Measurements from ENCODE around the gene CDHR5. TPM values are rescaled to one million over a fixed set of nuclear protein-coding genes. Genes with fewer than 3 reads are reported as not detected.

Gene CDHR5
- total RNA-seq, 3 donors from 2014 or later (not counting 1 experiment from before 2014, with no cell fraction given): not detected

- Mint-ChIP-seq H3K4me1 (peaks cover 3% of the 10 kb centered on the region in 2 donors), H3K36me3 (no peaks in the 10 kb centered on the region), H3K27ac (no peak overlapping the region), H3K27me3 (ENCODE audit: low read depth in 2 of 2) (no peaks in the 10 kb centered on the region), H3K4me3 (no peak overlapping the region), H3K9me3 (no peaks in the 10 kb centered on the region)
- Histone ChIP-seq H3K27me3 (ENCODE audit: control insufficient read depth, insufficient read depth, low read length) (no peaks in the 10 kb centered on the region), H3K4me3 (ENCODE audit: low read length) (no peak overlapping the region), H3K27ac (ENCODE audit: low read length) (no peak overlapping the region), H3K36me3 (ENCODE audit: control insufficient read depth, insufficient read depth, low read length) (peaks cover 86% of the 10 kb centered on the region), H3K4me1 (ENCODE audit: control insufficient read depth, insufficient read depth, low read length) (no peaks in the 10 kb centered on the region), H3K9me3 (ENCODE audit: control insufficient read depth, insufficient read depth, low read length) (no peaks in the 10 kb centered on the region)
- TF ChIP-seq CTCF (IDR thresholded peaks at IDR 0.05): no peak
- DNase-seq: no peak
- no peak for ATAC-seq
- intact Hi-C loops (cut with micrococcal nuclease): no loop called here
- WGBS (ENCODE audit: insufficient coverage): 94% methylated on average over 35 of the region's 35 CpGs
These were observed 17.6 kb downstream of the CDHR5 start for GRCh38 chr11:607020-607780.

GRCh38 chr11:606245-606644, 18.5 kb downstream of the CDHR5 start:
- 93% methylated on average over 19 of the region's 19 CpGs for WGBS (ENCODE audit: insufficient coverage)
- intact Hi-C loops (cut with micrococcal nuclease): no loop called here
- H3K4me1 Mint-ChIP-seq: no peaks in the 10 kb centered on the region
- no peaks in the 10 kb centered on the region for H3K36me3 Mint-ChIP-seq
- Histone ChIP-seq H3K27ac (ENCODE audit: low read length) (no peak overlapping the region), H3K36me3 (ENCODE audit: control insufficient read depth, insufficient read depth, low read length) (peaks cover 86% of the 10 kb centered on the region), H3K4me3 (ENCODE audit: low read length) (no peak overlapping the region), H3K27me3 (ENCODE audit: control insufficient read depth, insufficient read depth, low read length) (no peaks in the 10 kb centered on the region), H3K4me1 (ENCODE audit: control insufficient read depth, insufficient read depth, low read length) (no peaks in the 10 kb centered on the region), H3K9me3 (ENCODE audit: control insufficient read depth, insufficient read depth, low read length) (no peaks in the 10 kb centered on the region)
- H3K27ac Mint-ChIP-seq: no peak overlapping the region
- H3K27me3 Mint-ChIP-seq (ENCODE audit: low read depth in 2 of 2): no peaks in the 10 kb centered on the region
- H3K9me3 Mint-ChIP-seq: no peaks in the 10 kb centered on the region
- no peak for TF ChIP-seq CTCF (IDR thresholded peaks at IDR 0.05)
- no peak for ATAC-seq
- H3K4me3 Mint-ChIP-seq: no peak overlapping the region
- DNase-seq: no peak

GRCh38 chr11:605286-606129, 19.2 kb downstream of the CDHR5 start:
- WGBS (ENCODE audit: insufficient coverage): 96% methylated on average over 32 of the region's 33 CpGs

More at GRCh38 chr11:605286-606129, 19.2 kb downstream of the CDHR5 start:
- ATAC-seq (no peak), DNase-seq (no peak)
- Mint-ChIP-seq H3K9me3 (no peaks in the 10 kb centered on the region), H3K27ac (no peak overlapping the region), H3K4me1 (no peaks in the 10 kb centered on the region), H3K36me3 (no peaks in the 10 kb centered on the region), H3K27me3 (ENCODE audit: low read depth in 2 of 2) (no peaks in the 10 kb centered on the region), H3K4me3 (no peak overlapping the region)
- Histone ChIP-seq H3K27me3 (ENCODE audit: control insufficient read depth, insufficient read depth, low read length) (no peaks in the 10 kb centered on the region), H3K9me3 (ENCODE audit: control insufficient read depth, insufficient read depth, low read length) (no peaks in the 10 kb centered on the region), H3K4me3 (ENCODE audit: low read length) (no peak overlapping the region), H3K27ac (ENCODE audit: low read length) (no peak overlapping the region), H3K4me1 (ENCODE audit: control insufficient read depth, insufficient read depth, low read length) (no peaks in the 10 kb centered on the region), H3K36me3 (ENCODE audit: control insufficient read depth, insufficient read depth, low read length) (peaks cover 80% of the 10 kb centered on the region)
- no peak for TF ChIP-seq CTCF (IDR thresholded peaks at IDR 0.05)
- intact Hi-C loops (cut with micrococcal nuclease): no loop called here

Measured in natural killer cell (primary cell).